ENCODE measurements around the gene PPAT.

Gene PPAT

GRCh38 chr4:56434599-56435139 is 746 bp downstream of the PPAT start:
- DNase-seq (ENCODE audit: low read depth in 2 of 2): peak; percentile 12 to 37

DNA sequence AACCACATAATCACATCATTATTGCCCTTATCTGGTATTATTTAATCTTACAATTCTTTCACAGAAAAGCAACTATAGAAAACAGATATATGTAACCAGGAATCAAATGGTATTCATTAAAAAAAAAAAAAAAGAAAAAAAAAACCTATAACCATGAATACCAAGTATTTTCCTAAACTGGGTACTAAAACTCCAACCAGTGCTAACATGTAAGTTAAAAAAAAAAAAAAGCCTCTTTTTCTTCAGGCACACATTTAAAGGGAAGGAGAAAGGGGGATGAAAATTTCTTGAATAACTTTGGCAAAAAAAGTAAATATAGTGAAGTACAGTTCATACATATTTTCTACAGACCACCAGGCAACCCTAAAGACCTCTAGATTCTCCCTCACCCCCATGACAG is 2.1 kb downstream of the PPAT start:
- DNase-seq (ENCODE audit: low read depth in 2 of 2): no peak

- DNase-seq (ENCODE audit: low read depth in 2 of 2): no peak
Observed at GRCh38 chr4:56430203-56430602, 5.2 kb downstream of the PPAT start.

DNA sequence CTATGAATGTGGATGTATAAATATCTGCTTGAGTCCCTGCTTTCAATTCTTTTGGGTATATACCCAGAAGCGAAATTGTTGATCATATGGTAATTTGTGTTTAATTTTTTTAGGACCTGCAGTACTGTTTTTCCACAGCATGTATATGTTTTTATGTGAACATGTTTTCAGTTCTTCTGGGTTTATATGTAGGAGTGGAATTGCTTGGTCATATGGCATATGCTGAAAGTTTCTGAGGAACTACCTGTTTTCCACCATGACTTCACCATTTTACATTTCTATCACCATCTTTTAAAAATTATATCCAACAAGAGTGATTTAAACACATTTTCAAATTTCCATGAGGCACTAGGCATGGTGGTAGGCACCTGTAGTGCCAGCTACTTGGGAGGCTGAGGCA is 8.2 kb downstream of the PPAT start:
- no peak for DNase-seq (ENCODE audit: low read depth in 2 of 2)

GRCh38 chr4:56426273-56426672 is 9.1 kb downstream of the PPAT start:
- no peak for DNase-seq (ENCODE audit: low read depth in 2 of 2)

DNA sequence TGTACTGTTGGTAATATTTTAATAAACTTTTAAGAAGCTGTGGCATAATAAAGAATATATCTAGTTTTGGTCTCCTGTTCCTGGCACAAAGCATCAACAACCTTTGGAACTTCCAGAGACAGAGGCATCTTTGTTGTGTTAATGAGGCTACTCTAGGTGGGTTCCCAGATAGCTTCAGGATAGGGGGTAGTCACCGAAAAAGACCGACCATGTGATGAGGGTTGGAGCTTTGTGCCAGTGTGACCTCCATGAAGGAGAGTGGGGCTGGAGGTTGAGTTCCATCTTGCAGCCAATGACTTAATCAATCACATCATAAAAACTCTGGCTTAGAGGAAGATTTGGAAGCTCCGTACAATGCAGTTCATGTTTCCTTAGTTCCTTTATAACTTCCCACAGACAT is 9.9 kb downstream of the PPAT start:
- no peak for DNase-seq (ENCODE audit: low read depth in 2 of 2)

DNA sequence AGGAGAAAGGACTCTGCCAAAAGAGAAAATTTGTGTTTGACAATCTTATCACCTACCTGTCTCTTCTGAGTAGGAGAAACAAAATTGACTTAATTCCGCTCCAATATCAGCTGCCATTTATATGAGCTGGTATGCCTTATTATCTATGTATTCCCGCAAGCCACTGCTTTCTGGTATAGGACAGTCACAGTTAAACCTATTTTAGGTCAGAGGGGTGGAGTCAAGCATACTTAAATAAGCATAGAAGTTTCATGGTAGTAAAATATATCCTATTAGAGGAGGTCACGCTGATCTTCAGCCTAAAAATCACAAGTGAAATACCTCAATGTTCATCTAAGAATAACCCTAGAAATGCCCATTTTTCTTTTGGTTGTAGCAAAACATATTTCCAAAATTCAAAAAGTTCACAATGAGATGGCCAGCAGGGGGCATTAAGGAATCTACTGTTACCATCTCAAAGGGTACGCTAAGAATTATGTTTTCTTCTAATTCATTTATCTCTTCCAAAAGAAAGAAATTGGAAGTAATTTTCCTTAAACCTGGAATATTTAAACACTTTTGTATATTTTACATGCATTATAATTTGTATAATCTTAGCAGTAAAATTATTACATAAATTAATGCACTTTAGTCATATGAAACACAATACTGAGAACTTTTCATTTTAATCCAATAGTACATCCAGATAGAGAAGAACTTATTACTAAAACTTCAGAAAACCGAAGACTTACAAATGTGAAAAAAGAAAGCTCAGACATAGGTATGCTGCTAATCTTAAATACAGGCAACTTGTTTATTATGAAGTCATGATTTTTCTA is 10.5 kb downstream of the PPAT start:
- DNase-seq (ENCODE audit: low read depth in 2 of 2): no peak

GRCh38 chr4:56424176-56424575 is 11.2 kb downstream of the PPAT start:
- no peak for DNase-seq (ENCODE audit: low read depth in 2 of 2)

GRCh38 chr4:56417396-56417795 is 18.0 kb downstream of the PPAT start:
- no peak for DNase-seq (ENCODE audit: low read depth in 2 of 2)

DNA sequence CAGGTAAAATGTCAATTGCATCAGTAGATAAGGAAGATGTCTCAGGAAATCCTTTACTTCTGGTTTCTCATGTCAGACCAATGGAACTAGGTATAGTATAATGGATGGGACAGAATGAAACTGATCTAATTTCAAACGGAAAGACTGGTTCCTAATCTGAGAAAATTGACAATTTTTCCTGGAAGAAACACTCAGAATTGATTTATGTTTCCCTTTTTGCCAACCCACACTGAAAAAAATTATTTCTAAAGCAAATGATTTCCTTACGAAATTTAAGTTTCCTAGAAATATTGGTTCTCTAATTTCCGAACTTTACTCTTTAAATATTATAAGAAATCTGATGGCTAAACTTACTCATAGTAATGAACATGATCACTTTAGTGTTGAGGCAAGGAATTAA is 19.1 kb downstream of the PPAT start:
- no peak for DNase-seq (ENCODE audit: low read depth in 2 of 2)

- DNase-seq (ENCODE audit: low read depth in 2 of 2): no peak
Observed at GRCh38 chr4:56414135-56414670, 21.2 kb downstream of the PPAT start.

DNA sequence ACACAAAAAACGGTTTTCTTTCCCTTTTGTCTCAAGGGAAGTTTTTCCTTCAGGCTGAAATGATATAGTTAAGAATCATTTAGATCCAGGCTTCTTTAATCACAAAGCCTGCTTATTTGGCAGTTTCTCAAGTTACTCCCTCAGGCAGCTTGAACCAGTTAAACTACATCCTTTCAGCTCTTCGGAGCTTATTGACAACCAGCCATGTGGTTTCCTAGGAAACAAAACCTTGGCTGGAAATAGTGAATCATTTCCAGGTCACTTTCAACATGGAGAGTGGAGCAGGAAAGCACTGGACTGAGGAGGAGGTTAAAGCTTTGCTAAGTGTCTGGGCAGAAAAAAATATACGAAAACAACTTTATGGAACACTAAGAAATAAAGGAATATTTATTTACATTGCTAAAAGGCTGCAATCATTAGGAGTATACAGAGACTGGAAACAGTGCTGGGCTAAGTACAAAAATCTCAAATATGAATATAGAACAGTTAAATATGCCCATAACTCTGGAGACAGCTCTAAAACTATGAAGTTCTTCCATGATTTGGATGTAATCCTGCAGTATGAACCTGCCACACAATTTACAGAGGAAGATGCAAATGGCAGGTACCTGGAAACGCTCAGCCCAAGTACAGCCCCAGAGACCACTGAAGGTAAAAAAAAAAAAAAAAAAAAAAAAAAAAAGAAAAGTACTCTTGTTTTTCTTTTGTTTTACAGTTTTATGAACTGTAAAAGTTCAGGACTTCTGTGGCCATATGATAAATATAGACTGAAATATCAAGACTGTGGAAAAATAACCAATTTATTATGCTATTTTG is 25.0 kb downstream of the PPAT start:
- DNase-seq (ENCODE audit: low read depth in 2 of 2): no peak

GRCh38 chr4:56409511-56410090 is 25.8 kb downstream of the PPAT start:
- no peak for DNase-seq (ENCODE audit: low read depth in 2 of 2)

GRCh38 chr4:56408978-56409377 is 26.4 kb downstream of the PPAT start:
- DNase-seq (ENCODE audit: low read depth in 2 of 2): no peak

DNA sequence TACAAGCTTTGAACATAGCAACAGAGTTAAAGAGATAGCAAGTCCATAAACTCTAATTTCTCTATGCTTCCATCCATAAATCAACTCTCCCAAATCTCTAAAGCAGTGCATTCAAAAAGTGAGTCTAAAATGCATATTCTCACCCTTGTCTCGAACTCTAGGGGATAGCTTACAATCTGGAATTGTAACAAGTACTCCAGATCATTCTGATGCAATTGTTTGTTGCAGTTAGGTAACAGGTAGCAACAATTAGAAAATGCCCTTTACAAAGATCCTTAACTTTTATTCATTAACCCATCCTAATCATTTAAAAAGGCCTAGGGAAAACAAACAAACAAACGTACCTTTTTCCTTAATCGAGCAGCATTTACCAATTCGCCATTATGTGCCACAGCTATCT is 29.3 kb downstream of the PPAT start:
- no peak for DNase-seq (ENCODE audit: low read depth in 2 of 2)

DNA sequence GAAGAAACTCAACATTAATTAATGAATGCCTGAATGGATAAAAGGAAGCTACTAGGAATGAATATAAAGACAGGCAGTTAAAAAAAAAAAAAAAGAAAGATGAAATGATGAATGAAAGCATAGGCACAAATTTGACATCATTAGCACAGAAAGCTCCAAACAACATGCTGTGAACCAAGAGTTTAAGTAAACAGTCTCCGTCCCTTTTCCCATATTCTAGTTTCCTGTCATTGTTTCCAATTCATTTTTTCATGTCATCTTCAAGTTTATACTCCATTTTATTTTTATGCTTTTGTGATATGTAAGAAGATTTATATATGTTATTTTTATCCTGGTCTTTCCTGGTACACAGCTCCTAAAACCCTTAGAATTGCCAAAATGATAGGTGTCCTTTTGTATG is 30.4 kb downstream of the PPAT start:
- no peak for DNase-seq (ENCODE audit: low read depth in 2 of 2)

DNA sequence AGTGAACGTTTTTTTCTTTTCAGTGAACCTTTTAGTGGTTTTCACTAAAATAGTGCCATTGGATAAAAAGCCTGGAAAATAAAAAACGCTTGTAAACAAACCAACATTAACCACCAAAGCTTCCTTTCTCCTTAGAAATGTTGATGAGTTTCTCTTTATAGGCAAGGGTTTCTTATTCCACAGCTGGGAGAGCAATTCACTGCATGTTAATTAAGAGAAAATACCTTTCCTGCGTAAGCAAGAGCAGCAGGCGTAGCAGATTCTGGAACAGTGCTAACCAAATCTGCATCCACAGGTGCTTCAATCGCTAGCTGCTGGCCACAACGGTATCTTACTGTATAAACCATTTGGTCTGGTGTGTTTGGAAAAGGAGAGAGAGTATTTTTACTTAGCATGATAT is 34.9 kb downstream of the PPAT start:
- no peak for DNase-seq (ENCODE audit: low read depth in 2 of 2)

GRCh38 chr4:56391270-56391669 is 44.1 kb downstream of the PPAT start:
- no peak for DNase-seq (ENCODE audit: low read depth in 2 of 2)

- DNase-seq (ENCODE audit: low read depth in 2 of 2): no peak
Observed at GRCh38 chr4:56389558-56389957, 45.9 kb downstream of the PPAT start.

DNA sequence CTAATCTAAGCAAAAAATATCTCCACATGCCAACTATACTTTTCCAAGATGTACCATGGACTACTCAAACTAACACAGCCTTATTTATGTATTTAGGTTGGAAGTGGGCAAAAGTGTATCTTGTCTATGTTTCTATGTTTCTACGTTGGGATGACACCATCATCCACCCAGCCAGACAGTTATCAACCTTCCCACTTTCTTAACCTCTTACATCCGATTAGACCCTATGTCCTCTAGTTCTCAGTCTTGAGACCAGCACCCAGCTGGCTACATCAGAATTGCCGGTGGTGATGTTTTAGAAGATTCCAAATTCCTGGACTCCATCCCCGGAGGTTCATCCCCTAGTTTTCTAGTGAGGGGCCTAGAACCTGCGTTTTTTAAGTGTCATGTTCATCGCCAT is 47.1 kb downstream of the PPAT start:
- DNase-seq (ENCODE audit: low read depth in 2 of 2): no peak

GRCh38 chr4:56387023-56388001 is 48.1 kb downstream of the PPAT start, which contains the start of gene AASDH:
TSS of gene AASDH (minus strand) at chr4:56387491. CDS start at chr4:56384299, 3,192 bp downstream.
- peak; percentile 95 to 96 for DNase-seq (ENCODE audit: low read depth in 2 of 2)
